ENCODE data around the gene GRIK3.

DNA sequence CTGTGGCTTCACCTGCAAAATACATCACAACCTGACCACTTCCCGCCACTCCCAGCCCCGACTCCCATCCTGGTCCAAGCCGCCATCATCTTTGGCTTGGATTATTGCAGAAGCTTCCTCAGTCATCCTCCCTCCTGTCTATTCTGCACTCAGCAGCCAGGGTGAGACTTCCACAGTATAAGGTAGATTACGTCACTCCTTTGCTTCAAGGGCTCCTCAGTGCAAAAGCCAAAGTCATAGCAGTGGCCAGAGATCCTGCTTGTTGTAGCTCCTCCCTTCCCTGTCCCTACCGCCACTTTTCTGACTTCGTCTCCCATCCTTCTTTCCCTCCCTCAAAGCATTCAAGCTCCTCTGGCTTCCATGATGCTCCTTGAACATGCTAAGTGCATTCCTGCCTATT is 152.8 kb downstream of the GRIK3 start:
- no peak for TF ChIP-seq EZH2phosphoT487 (IDR thresholded peaks at IDR 0.05; ENCODE audit: low read depth, severe bottlenecking, unreplicated experiment)
- TF ChIP-seq, protein P1, sequence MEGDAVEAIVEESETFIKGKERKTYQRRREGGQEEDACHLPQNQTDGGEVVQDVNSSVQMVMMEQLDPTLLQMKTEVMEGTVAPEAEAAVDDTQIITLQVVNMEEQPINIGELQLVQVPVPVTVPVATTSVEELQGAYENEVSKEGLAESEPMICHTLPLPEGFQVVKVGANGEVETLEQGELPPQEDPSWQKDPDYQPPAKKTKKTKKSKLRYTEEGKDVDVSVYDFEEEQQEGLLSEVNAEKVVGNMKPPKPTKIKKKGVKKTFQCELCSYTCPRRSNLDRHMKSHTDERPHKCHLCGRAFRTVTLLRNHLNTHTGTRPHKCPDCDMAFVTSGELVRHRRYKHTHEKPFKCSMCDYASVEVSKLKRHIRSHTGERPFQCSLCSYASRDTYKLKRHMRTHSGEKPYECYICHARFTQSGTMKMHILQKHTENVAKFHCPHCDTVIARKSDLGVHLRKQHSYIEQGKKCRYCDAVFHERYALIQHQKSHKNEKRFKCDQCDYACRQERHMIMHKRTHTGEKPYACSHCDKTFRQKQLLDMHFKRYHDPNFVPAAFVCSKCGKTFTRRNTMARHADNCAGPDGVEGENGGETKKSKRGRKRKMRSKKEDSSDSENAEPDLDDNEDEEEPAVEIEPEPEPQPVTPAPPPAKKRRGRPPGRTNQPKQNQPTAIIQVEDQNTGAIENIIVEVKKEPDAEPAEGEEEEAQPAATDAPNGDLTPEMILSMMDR (IDR thresholded peaks at IDR 0.05; ENCODE audit: poor library complexity), result no peak
- TF ChIP-seq EZH2 (IDR thresholded peaks at IDR 0.05; ENCODE audit: borderline replicate concordance), result no peak
